ENCODE data around the gene IRGM. TPM values are rescaled to one million over a fixed set of nuclear protein-coding genes. Genes with fewer than 3 reads are reported as not detected.

IRGM gene
- total RNA-seq, 1 experiment from 2014 or later, result 0.08 TPM

DNA sequence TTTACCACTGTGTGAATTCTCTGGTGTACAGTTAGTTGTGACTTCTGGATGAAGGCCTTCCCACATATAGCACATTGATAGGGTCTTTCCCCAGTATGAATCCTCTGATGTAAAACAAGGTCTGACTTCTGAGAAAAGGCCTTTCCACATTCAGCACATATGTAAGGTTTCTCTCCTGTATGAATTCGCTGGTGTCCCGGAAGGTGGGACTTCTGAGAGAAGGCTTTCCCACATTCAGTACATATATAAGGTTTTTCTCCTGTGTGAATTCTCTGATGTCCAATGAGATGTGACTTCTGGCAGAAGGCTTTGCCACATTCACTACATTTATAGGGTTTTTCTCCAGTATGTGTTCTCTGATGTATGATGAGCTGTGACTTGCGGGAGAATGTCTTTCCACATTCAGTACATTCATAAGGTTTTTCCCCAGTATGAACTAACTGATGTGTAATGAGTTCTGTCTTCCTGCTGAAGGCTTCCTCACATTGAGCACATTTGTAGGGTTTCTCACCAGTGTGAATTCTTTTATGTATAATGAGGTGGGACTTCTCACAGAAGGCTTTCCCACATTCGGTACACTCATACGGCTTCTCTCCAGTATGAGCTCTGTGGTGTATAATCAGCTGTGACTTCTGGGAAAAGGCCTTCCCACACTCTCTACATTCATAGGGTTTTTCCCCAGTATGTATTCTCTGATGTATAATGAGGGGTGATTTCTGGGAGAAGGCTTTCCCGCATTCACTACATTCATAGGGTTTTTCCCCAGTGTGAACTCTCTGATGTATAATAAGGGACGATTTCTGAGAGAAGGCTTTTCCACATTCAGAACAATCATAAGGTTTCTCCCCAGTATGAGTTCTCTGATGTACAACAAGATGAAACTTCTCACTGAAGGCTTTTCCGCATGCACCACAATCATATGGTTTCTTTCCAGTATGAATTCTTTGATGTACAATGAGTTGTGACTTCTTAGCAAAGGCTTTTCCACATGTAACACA, 49.4 kb downstream of the IRGM start:
- no peak for DNase-seq (ENCODE audit: low read depth)

Other genes with a start within 250 kb of the IRGM start
- gene SYNPO, start 205.9 kb upstream of the IRGM start, total RNA-seq (2014; rRNA removed; shearing (Covaris generic)), result 5.3 and 6.8 TPM in 2 replicates
- not detected in 2 replicates for gene MYOZ3, start 185.3 kb upstream of the IRGM start, total RNA-seq (2014; rRNA removed; shearing (Covaris generic))
- 38.7 and 48.1 TPM in 2 replicates for gene RBM22, start 145.5 kb upstream of the IRGM start, total RNA-seq (2014; rRNA removed; shearing (Covaris generic))
- 30.5 and 40.8 TPM in 2 replicates for gene DCTN4, start 87.5 kb upstream of the IRGM start, total RNA-seq (2014; rRNA removed; shearing (Covaris generic))
- gene SMIM3, start 67.8 kb upstream of the IRGM start, total RNA-seq (2014; rRNA removed; shearing (Covaris generic)), result 4.4 and 5.9 TPM in 2 replicates
- 8.3 and 8.6 TPM in 2 replicates for gene ZNF300, start 58.5 kb downstream of the IRGM start, total RNA-seq (2014; rRNA removed; shearing (Covaris generic))
- gene GPX3, start 174.1 kb downstream of the IRGM start, total RNA-seq (2014; rRNA removed; shearing (Covaris generic)), result 0.17 and 0.27 TPM in 2 replicates
- 72.9 and 83.0 TPM in 2 replicates for gene TNIP1, start 234.5 kb downstream of the IRGM start, total RNA-seq (2014; rRNA removed; shearing (Covaris generic))